K562 (cell line): ENCODE results near the gene PSMA8. TPM values are rescaled to one million over a fixed set of nuclear protein-coding genes. Genes with fewer than 3 reads are reported as not detected.

Source experiments
- EP400 ChIP-seq: fragments of 450-650 bp; IDR thresholded peaks from 2 replicates; pipeline ENCODE4 v1.6.1; 2017; ENCODE audit warnings: antibody characterized with exemption, mild to moderate bottlenecking, moderate library complexity
- ERF ChIP-seq: fragments of 450-650 bp; formaldehyde crosslinking; IDR thresholded peaks from 2 replicates; pipeline ENCODE4 v1.4.0; 2020; ENCODE audit warnings: mild to moderate bottlenecking, mixed read lengths
- FOXJ3 ChIP-seq: sonication (generic); formaldehyde crosslinking; IDR thresholded peaks from 2 replicates; pipeline ENCODE4 v1.4.0; 2020; ENCODE audit warnings: mild to moderate bottlenecking, missing genetic modification reagents
- HNRNPH1 ChIP-seq: fragments of 200-400 bp; formaldehyde crosslinking; optimal IDR thresholded peaks from 2 replicates; pipeline ENCODE3; 2017; ENCODE audit warnings: low read depth, mild to moderate bottlenecking, low read length, moderate library complexity
- KAT7 ChIP-seq: sonication (generic); formaldehyde crosslinking; IDR thresholded peaks from 2 replicates; pipeline ENCODE4 v1.8.0; 2022; ENCODE audit warnings: missing genetic modification reagents, mild to moderate bottlenecking, borderline replicate concordance
- KLF16 ChIP-seq: IDR thresholded peaks from 2 replicates; pipeline ENCODE4 v1.6.1; 2016; ENCODE audit warnings: antibody characterized with exemption
- PCBP1 ChIP-seq: fragments of 200-400 bp; formaldehyde crosslinking; IDR thresholded peaks from 2 replicates; pipeline ENCODE4 v1.6.1; 2018; ENCODE audit warnings: mild to moderate bottlenecking, low read depth, low read length; ENCODE audit not compliant: poor library complexity, severe bottlenecking
- PHB ChIP-seq: fragments of 250-450 bp; sonication (Bioruptor Pico); IDR thresholded peaks from 2 replicates; pipeline ENCODE4 v1.5.0; 2021
- PTBP1 ChIP-seq: fragments of 200-400 bp; formaldehyde crosslinking; IDR thresholded peaks from 2 replicates; pipeline ENCODE4 v1.6.1; 2017; ENCODE audit warnings: low read depth, low read length
- PTRF ChIP-seq: fragments of 450-650 bp; IDR thresholded peaks from 2 replicates; pipeline ENCODE4 v1.6.1; 2016; ENCODE audit warnings: mild to moderate bottlenecking, missing genetic modification characterization, missing compliant biosample characterization
- RBM22 ChIP-seq: fragments of 200-400 bp; formaldehyde crosslinking; IDR thresholded peaks from 2 replicates; pipeline ENCODE4 v1.6.1; 2018; ENCODE audit warnings: low read length, low read depth; ENCODE audit not compliant: poor library complexity, severe bottlenecking
- RUNX1 ChIP-seq: sonication (generic); IDR thresholded peaks from 2 replicates; pipeline ENCODE4 v1.6.1; 2016; ENCODE audit warnings: antibody characterized with exemption, low read depth
- SMAD2 ChIP-seq: fragments of 150-350 bp; IDR thresholded peaks from 2 replicates; pipeline ENCODE4 v1.6.1; 2014; ENCODE audit warnings: low read depth, mild to moderate bottlenecking, low read length
- SOX6 ChIP-seq: fragments of 450-650 bp; IDR thresholded peaks from 2 replicates; pipeline ENCODE4 v1.6.1; 2014; ENCODE audit warnings: mild to moderate bottlenecking
- TAL1 ChIP-seq: fragments of 450-650 bp; IDR thresholded peaks from 2 replicates; pipeline ENCODE4 v1.6.1; 2016; ENCODE audit warnings: mild to moderate bottlenecking
- TEAD1 ChIP-seq, 2 experiments: fragments of 450-650 bp in 1 of 2; sonication (generic) in 1 of 2; formaldehyde crosslinking; IDR thresholded peaks; 2 replicates each; pipeline versions ENCODE4 v1.4.0 to v1.8.0; 2020 to 2022; ENCODE audit warnings: mild to moderate bottlenecking in 2 of 2, missing genetic modification reagents in 1 of 2
- XRCC5 ChIP-seq: fragments of 200-400 bp; formaldehyde crosslinking; IDR thresholded peaks from 2 replicates; pipeline ENCODE4 v1.6.1; 2017; ENCODE audit warnings: low read depth, mild to moderate bottlenecking, low read length
- YBX1 ChIP-seq: fragments of 450-650 bp; IDR thresholded peaks from 2 replicates; pipeline ENCODE4 v1.7.1; 2016; ENCODE audit warnings: mild to moderate bottlenecking
- ZNF507 ChIP-seq: conservative IDR thresholded peaks from 2 replicates; pipeline ENCODE4 v1.6.1; 2017; ENCODE audit warnings: missing genetic modification characterization, missing compliant biosample characterization
- polyA plus RNA-seq, 8 experiments: library from polyadenylated mRNA; depleted of rRNA in 4 of 8; stranded (reverse) in 5 of 8; unstranded in 3 of 8; fragments of >200 nt; fragmentation: Nextera tagmentation in 2 of 8; fragmentation: Illumina TruSeq in 1 of 8; extraction: Ambion mirVana in 2 of 8; extraction: Trizol in 1 of 8; gene quantifications; 2 replicates each; pipeline versions ENCODE4 v1.2.1 to v1.2.3, GENCODE V29; 2011 to 2014; ENCODE audit warnings: inconsistent platforms in 1 of 8, missing spikeins in 1 of 8
- total RNA-seq, 7 experiments: library from RNA; depleted of rRNA in 6 of 7; stranded (reverse); fragments of >200 nt in 6 of 7; fragmentation: Illumina TruSeq in 2 of 7; extraction: Trizol in 2 of 7; gene quantifications; 2 replicates each; pipeline versions ENCODE4 v1.2.1 to v1.2.3, GENCODE V29; 2011 to 2021; ENCODE audit warnings: low replicate concordance in 1 of 7
- TF ChIP-seq, protein P1 (sequence below): fragments of 450-650 bp; IDR thresholded peaks from 2 replicates; pipeline ENCODE4 v1.7.0; 2016; ENCODE audit warnings: borderline replicate concordance
- TF ChIP-seq, protein P2 (sequence below): fragments of 250-450 bp; sonication (Bioruptor Pico); IDR thresholded peaks from 2 replicates; pipeline ENCODE4 v1.8.0; 2021; ENCODE audit warnings: borderline replicate concordance, mild to moderate bottlenecking, moderate library complexity; ENCODE audit not compliant: poor library complexity, severe bottlenecking
- TF ChIP-seq, protein P3 (sequence below): sonication (generic); formaldehyde crosslinking; IDR thresholded peaks from 2 replicates; pipeline ENCODE4 v1.8.0; 2022; ENCODE audit warnings: missing genetic modification reagents, mild to moderate bottlenecking, moderate library complexity, borderline replicate concordance
- TF ChIP-seq, protein P4 (sequence below): fragments of 250-450 bp; sonication (Bioruptor Pico); IDR thresholded peaks from 2 replicates; pipeline ENCODE4 v1.8.0; 2022; ENCODE audit warnings: moderate library complexity, mild to moderate bottlenecking, inconsistent platforms
- TF ChIP-seq, protein P5 (sequence below): fragments of 250-450 bp; sonication (Bioruptor Pico); IDR thresholded peaks from 2 replicates; pipeline ENCODE4 v1.8.0; 2022; ENCODE audit warnings: moderate library complexity, mild to moderate bottlenecking, inconsistent platforms

PSMA8 gene
- total and polyA plus RNA-seq, 9 of the 15 experiments (the other 6 are each of a cell fraction or from before 2014, with no cell fraction given), result not detected

DNA sequence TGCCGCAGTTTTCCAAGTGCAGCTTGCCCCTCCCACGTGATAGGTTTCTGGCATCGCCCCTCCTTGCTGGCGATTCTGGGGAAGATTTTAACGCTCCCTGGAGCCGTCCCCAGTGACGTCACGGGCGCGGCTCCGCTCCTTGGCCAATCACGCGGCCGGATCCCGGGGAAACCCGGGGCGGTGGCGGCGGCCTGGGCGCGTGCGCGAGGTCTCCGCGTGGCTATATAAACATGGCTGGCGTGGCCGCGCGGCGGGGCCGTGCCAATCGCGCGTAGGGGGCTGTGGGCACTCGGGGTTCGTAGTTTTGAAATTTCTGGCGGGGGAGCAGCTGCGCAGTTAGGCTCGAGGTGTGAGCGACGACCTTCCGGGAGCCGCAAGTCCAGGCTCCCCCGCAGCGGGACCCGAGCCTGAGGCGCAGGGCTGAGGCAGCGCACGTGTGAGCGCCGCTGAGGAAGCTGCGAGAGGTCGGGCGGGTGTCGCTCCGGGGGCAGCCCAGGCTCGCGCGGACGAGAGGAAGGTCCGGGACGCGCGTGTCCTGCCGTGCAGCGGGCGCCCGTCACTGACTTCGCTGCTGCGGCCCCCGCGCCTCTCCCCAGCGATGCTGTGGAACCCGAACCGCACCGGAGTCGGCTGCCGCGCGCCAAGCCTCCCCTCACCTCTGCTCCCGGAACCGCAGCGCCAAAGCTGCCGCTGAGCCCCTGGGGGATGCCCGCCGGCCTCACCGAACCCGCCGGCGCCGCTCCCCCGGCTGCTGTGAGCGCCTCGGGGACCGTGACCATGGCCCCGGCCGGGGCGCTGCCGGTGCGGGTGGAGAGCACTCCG lies 92.8 kb downstream of the PSMA8 start, which contains the start of gene TAF4B (continued):
- TF ChIP-seq TEAD1 (CRISPR knock-in tag; IDR thresholded peaks at IDR 0.05) (no peak), YBX1 (no peak), PCBP1 (no peak), TAL1 (no peak), EP400 (peak; percentile 99), XRCC5 (peak; percentile 68; the same call in 1 of the 2 replicates), PTBP1 (peak; percentile 11; the same call in 1 of the 2 replicates), KLF16 (no peak), FOXJ3 (CRISPR knock-in tag) (no peak), ERF (peak; percentile 86; the same call in 1 of the 2 replicates), PHB (CRISPR knock-in tag) (no peak; the same call in 1 of the 2 replicates), ZNF507 (tag) (no peak), SOX6 (peak; percentile 31; the same call in 1 of the 2 replicates), SMAD2 (no peak), KAT7 (no peak; the same call in 1 of the 2 replicates), RBM22 (peak; percentile 36), PTRF (no peak), HNRNPH1 (no peak), RUNX1 (no peak)
- TF ChIP-seq, protein P1, sequence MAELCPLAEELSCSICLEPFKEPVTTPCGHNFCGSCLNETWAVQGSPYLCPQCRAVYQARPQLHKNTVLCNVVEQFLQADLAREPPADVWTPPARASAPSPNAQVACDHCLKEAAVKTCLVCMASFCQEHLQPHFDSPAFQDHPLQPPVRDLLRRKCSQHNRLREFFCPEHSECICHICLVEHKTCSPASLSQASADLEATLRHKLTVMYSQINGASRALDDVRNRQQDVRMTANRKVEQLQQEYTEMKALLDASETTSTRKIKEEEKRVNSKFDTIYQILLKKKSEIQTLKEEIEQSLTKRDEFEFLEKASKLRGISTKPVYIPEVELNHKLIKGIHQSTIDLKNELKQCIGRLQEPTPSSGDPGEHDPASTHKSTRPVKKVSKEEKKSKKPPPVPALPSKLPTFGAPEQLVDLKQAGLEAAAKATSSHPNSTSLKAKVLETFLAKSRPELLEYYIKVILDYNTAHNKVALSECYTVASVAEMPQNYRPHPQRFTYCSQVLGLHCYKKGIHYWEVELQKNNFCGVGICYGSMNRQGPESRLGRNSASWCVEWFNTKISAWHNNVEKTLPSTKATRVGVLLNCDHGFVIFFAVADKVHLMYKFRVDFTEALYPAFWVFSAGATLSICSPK, result no peak
- TF ChIP-seq, protein P2, sequence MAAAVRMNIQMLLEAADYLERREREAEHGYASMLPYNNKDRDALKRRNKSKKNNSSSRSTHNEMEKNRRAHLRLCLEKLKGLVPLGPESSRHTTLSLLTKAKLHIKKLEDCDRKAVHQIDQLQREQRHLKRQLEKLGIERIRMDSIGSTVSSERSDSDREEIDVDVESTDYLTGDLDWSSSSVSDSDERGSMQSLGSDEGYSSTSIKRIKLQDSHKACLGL (CRISPR knock-in tag), result peak; percentile 70
- TF ChIP-seq, protein P3, sequence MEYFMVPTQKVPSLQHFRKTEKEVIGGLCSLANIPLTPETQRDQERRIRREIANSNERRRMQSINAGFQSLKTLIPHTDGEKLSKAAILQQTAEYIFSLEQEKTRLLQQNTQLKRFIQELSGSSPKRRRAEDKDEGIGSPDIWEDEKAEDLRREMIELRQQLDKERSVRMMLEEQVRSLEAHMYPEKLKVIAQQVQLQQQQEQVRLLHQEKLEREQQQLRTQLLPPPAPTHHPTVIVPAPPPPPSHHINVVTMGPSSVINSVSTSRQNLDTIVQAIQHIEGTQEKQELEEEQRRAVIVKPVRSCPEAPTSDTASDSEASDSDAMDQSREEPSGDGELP (CRISPR knock-in tag), result peak; percentile 76
- TF ChIP-seq, protein P4, sequence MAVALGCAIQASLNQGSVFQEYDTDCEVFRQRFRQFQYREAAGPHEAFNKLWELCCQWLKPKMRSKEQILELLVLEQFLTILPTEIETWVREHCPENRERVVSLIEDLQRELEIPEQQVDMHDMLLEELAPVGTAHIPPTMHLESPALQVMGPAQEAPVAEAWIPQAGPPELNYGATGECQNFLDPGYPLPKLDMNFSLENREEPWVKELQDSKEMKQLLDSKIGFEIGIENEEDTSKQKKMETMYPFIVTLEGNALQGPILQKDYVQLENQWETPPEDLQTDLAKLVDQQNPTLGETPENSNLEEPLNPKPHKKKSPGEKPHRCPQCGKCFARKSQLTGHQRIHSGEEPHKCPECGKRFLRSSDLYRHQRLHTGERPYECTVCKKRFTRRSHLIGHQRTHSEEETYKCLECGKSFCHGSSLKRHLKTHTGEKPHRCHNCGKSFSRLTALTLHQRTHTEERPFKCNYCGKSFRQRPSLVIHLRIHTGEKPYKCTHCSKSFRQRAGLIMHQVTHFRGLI, result no peak
- TF ChIP-seq, protein P5, sequence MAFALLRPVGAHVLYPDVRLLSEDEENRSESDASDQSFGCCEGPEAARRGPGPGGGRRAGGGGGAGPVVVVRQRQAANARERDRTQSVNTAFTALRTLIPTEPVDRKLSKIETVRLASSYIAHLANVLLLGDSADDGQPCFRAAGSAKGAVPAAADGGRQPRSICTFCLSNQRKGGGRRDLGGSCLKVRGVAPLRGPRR (CRISPR knock-in tag), result no peak
